ENCODE results near the gene COPZ1. TPM values are rescaled to one million over a fixed set of nuclear protein-coding genes. Genes with fewer than 3 reads are reported as not detected.

The COPZ1 gene
- total RNA-seq, 1 donor from 2014 or later = 219 TPM

DNA sequence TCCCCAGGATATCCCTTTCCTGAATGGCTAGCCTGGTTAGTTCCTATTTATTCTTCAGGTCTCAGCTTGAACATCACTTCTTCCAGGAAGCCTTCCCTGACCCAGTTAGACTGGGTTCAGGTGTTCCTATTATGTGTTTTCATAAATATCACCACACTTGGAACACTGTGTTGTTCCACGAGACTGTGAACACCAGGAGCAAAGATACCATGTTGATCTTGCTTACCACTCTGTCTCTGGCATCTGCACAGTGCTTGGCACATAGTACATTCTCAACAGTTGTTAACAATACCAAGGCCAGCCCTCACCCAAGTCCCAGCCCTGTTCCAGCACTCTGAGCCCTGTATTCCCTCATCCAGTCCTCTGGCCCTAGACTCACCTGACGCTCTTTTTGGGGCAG lies 73.3 kb downstream of the COPZ1 start:
- H3K4me2 ChIP-seq = no peak overlapping the region
- H2AFZ ChIP-seq (replicated peaks) = no peak overlapping the region
- H3K79me2 ChIP-seq (ENCODE audit: low read depth) = no peaks in the 10 kb centered on the region
- H3K4me1 Mint-ChIP-seq = peaks cover 12% of the 10 kb centered on the region
- H4K20me1 ChIP-seq (ENCODE audit: low read depth) = no peaks in the 10 kb centered on the region
- H3F3A ChIP-seq (ENCODE audit: low read depth) = peaks cover 27% of the 10 kb centered on the region
- H3K27me3 Mint-ChIP-seq (ENCODE audit: insufficient read depth, low read depth) = peaks cover 5% of the 10 kb centered on the region
- H3K9me3 ChIP-seq (ENCODE audit: low read depth) = no peaks in the 10 kb centered on the region
- no peak overlapping the region for H3K4me3 ChIP-seq
- no peaks in the 10 kb centered on the region for H3K9me3 Mint-ChIP-seq
- H3K36me3 Mint-ChIP-seq = peaks cover 25% of the 10 kb centered on the region
- H3K27me3 ChIP-seq = no peaks in the 10 kb centered on the region
- TF ChIP-seq EZH2phosphoT487 (IDR thresholded peaks at IDR 0.05) (no peak), EZH2 (IDR thresholded peaks at IDR 0.05) (no peak)
- TF ChIP-seq, protein P1, sequence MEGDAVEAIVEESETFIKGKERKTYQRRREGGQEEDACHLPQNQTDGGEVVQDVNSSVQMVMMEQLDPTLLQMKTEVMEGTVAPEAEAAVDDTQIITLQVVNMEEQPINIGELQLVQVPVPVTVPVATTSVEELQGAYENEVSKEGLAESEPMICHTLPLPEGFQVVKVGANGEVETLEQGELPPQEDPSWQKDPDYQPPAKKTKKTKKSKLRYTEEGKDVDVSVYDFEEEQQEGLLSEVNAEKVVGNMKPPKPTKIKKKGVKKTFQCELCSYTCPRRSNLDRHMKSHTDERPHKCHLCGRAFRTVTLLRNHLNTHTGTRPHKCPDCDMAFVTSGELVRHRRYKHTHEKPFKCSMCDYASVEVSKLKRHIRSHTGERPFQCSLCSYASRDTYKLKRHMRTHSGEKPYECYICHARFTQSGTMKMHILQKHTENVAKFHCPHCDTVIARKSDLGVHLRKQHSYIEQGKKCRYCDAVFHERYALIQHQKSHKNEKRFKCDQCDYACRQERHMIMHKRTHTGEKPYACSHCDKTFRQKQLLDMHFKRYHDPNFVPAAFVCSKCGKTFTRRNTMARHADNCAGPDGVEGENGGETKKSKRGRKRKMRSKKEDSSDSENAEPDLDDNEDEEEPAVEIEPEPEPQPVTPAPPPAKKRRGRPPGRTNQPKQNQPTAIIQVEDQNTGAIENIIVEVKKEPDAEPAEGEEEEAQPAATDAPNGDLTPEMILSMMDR (IDR thresholded peaks at IDR 0.05) = no peak
- no peak overlapping the region for H3K4me3 Mint-ChIP-seq
- peaks cover 10% of the 10 kb centered on the region for H3K4me1 ChIP-seq
- H3K27ac ChIP-seq = no peak overlapping the region
- H3K9ac ChIP-seq = no peak overlapping the region
- H3K27ac Mint-ChIP-seq = no peak overlapping the region
- no peak for DNase-seq (ENCODE audit: low spot score)
- H3K36me3 ChIP-seq = no peaks in the 10 kb centered on the region

DNA sequence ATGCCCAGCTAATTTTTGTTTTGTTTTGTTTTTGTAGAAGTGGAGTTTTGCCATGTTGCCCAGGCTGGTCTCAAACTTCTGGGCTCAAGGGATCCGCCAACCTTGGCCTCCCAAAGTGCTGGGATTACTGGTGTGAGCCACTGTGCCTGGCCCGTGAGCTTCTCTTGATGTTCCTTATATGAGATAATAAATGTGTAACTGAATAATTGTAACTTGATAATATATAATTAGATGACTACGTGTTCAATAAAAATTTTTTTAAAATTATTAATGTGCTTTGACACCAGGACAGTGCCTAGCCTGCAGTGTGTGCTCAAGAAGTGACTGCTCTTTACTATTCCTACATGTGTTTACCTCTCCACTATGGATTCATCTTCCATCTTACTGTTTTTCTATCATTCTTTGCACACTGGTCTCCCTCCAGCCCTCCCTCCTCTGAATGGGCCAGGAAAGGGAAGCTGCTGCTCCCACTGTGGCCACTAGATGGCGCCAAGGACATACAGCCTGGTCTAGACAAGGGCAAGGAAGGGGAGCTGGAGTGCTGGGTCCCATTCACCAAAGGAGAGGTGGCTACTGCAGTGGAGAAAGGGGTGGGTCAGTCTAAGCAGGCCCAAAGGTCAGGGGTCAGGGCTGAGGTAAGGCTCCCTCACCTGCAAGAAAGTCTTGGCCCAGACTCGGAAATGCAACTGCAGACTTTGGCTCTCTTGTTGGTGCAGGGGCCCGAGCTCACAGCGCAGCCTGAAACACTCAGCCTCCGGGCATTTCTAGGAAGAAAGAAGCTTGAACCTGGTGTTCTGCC lies 74.3 kb downstream of the COPZ1 start:
- no peaks in the 10 kb centered on the region for H3K79me2 ChIP-seq (ENCODE audit: low read depth)
- Mint-ChIP-seq H3K4me3 (no peak overlapping the region), H3K4me1 (peaks cover 3% of the 10 kb centered on the region), H3K27ac (no peak overlapping the region), H3K9me3 (no peaks in the 10 kb centered on the region), H3K36me3 (peaks cover 32% of the 10 kb centered on the region), H3K27me3 (ENCODE audit: insufficient read depth, low read depth) (peaks cover 5% of the 10 kb centered on the region)
- H3K4me2 ChIP-seq = no peak overlapping the region
- no peaks in the 10 kb centered on the region for H3K27me3 ChIP-seq
- peaks cover 18% of the 10 kb centered on the region for H3F3A ChIP-seq (ENCODE audit: low read depth)
- H4K20me1 ChIP-seq (ENCODE audit: low read depth) = no peaks in the 10 kb centered on the region
- no peak overlapping the region for H3K4me3 ChIP-seq
- H3K27ac ChIP-seq = peak overlapping the region; percentile 33
- H3K9ac ChIP-seq = no peak overlapping the region
- peak; percentile 81 for DNase-seq (ENCODE audit: low spot score)
- H3K9me3 ChIP-seq (ENCODE audit: low read depth) = no peaks in the 10 kb centered on the region
- H3K36me3 ChIP-seq = no peaks in the 10 kb centered on the region
- H2AFZ ChIP-seq (replicated peaks) = no peak overlapping the region
- H3K4me1 ChIP-seq = no peaks in the 10 kb centered on the region
- TF ChIP-seq EZH2phosphoT487 (IDR thresholded peaks at IDR 0.05) = no peak
- TF ChIP-seq, protein P1 (IDR thresholded peaks at IDR 0.05) = peak; percentile 99
- TF ChIP-seq EZH2 (IDR thresholded peaks at IDR 0.05) = no peak

DNA sequence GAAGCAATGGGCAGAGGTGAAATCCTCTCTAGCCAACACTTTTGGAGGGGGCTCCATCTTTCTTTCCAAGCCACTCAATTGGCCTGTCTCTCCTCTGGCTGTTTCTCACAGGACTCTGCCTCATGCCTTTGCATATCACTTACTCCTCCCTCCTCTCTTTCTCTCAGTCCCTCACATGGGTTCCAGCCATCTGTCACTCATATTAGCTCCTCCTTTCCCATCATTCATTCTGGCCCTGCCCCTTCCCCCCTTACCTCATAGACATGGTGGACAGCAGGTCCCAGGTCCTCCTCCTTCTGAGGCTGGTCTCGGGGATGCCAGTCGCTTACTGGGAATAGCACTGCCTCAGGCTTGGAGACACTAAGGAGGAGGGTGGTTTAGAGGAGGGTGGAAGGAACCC lies 76.2 kb downstream of the COPZ1 start:
- Mint-ChIP-seq H3K4me1 (peaks cover 4% of the 10 kb centered on the region), H3K4me3 (no peak overlapping the region), H3K9me3 (no peaks in the 10 kb centered on the region), H3K27ac (no peak overlapping the region), H3K27me3 (ENCODE audit: insufficient read depth, low read depth) (peaks cover 3% of the 10 kb centered on the region), H3K36me3 (peaks cover 39% of the 10 kb centered on the region)
- Histone ChIP-seq H3K4me1 (no peaks in the 10 kb centered on the region), H3F3A (ENCODE audit: low read depth) (peaks cover 12% of the 10 kb centered on the region), H3K36me3 (no peaks in the 10 kb centered on the region), H3K4me3 (no peak overlapping the region), H3K9me3 (ENCODE audit: low read depth) (no peaks in the 10 kb centered on the region), H3K4me2 (no peak overlapping the region), H3K79me2 (ENCODE audit: low read depth) (no peaks in the 10 kb centered on the region), H2AFZ (replicated peaks) (no peak overlapping the region), H4K20me1 (ENCODE audit: low read depth) (peaks cover 4% of the 10 kb centered on the region), H3K27ac (no peak overlapping the region), H3K9ac (no peak overlapping the region), H3K27me3 (no peaks in the 10 kb centered on the region)
- TF ChIP-seq EZH2phosphoT487 (IDR thresholded peaks at IDR 0.05) = no peak
- TF ChIP-seq EZH2 (IDR thresholded peaks at IDR 0.05) = no peak
- TF ChIP-seq, protein P1 (IDR thresholded peaks at IDR 0.05) = no peak
- no peak for DNase-seq (ENCODE audit: low spot score)

MicroRNAs within 50 kb of the gene (microRNA counts, 767-probe panel; counts per million panel counts)
- microRNA hsa-miR-148b-3p = 8,911 counts per million, percentile 95 among the panel's probes with 10 or more counts

Small RNA genes lying within 50 kb of the gene (microRNA-seq; reads per million reads assigned to microRNA genes)
- gene MIR148B = 61.5 reads per million, percentile 70 among the genes with 10 or more reads in this experiment

Small RNA genes lying within 50 kb of the gene (small RNA-seq; reads per million reads assigned to genes)
- gene MIR148B (16.3 reads per million, percentile 96 among the genes with 10 or more reads in this experiment), gene RN7SL744P (not detected), gene RNU6-950P (not detected)

Other genes with a start within 250 kb of the COPZ1 start
- gene SMUG1, start 136.1 kb upstream of the COPZ1 start, total RNA-seq (ENCODE audit: low replicate concordance) = 42.9 and 49.4 TPM in 2 replicates
- gene CBX5, start 45.0 kb upstream of the COPZ1 start, total RNA-seq (ENCODE audit: low replicate concordance) = 232 and 288 TPM in 2 replicates
- gene HNRNPA1, start 44.4 kb upstream of the COPZ1 start, total RNA-seq (ENCODE audit: low replicate concordance) = 1,779 and 2,341 TPM in 2 replicates
- 2.8 and 4.3 TPM in 2 replicates for gene NFE2, start 24.1 kb upstream of the COPZ1 start, total RNA-seq (ENCODE audit: low replicate concordance)
- gene GPR84, start 39.4 kb downstream of the COPZ1 start, total RNA-seq (ENCODE audit: low replicate concordance) = not detected in 2 replicates
- 6.2 and 7.2 TPM in 2 replicates for gene ZNF385A, start 59.6 kb downstream of the COPZ1 start, total RNA-seq (ENCODE audit: low replicate concordance)
- gene ITGA5, start 94.1 kb downstream of the COPZ1 start, total RNA-seq (ENCODE audit: low replicate concordance) = 37.7 and 70.8 TPM in 2 replicates
- gene GTSF1, start 148.5 kb downstream of the COPZ1 start, total RNA-seq (ENCODE audit: low replicate concordance) = not detected in 2 replicates
- gene NCKAP1L, start 172.6 kb downstream of the COPZ1 start, total RNA-seq (ENCODE audit: low replicate concordance) = 0.43 and 2.1 TPM in 2 replicates
- gene PDE1B, start 224.5 kb downstream of the COPZ1 start, total RNA-seq (ENCODE audit: low replicate concordance) = 1.5 and 5.3 TPM in 2 replicates